H1 (cell line): ENCODE measurements around the gene CENPX. TPM values are rescaled to one million over a fixed set of nuclear protein-coding genes. Genes with fewer than 3 reads are reported as not detected.

ENCODE experiments used
- CTCF ChIA-PET: fragments of 300-600 bp; sonication (Branson Sonifier 250); formaldehyde crosslinking; loops from one replicate; lab custom pipeline; 2021; ENCODE audit not compliant: partially characterized antibody; lab: Charles Lee
- POLR2A ChIA-PET: fragments of 300-600 bp; sonication (Branson Sonifier 250); formaldehyde crosslinking; loops from one replicate; lab custom pipeline; 2021; ENCODE audit warnings: inconsistent platforms; ENCODE audit not compliant: partially characterized antibody; lab: Charles Lee
- DNase-seq, 2 experiments: peaks; one replicate each; pipeline versions ENCODE4 v3.0.0 to v3.0.0-alpha.2; 2010 to 2022; ENCODE audit warnings: low spot score in 2 of 2, low read depth in 1 of 2, mixed read lengths in 1 of 2
- FAIRE-seq: peaks from 2 replicates; lab custom pipeline; 2011; peaks lifted over from hg19 to GRCh38; lab: Jason Lieb, UNC
- H2AFZ ChIP-seq: 2 replicates; pipeline ENCODE4 v1.8.1; 2012; ENCODE audit warnings: low read length, inconsistent platforms
- H2AK5ac ChIP-seq: 2 replicates; pipeline ENCODE4 v1.6.1; 2013; ENCODE audit warnings: low read depth, low read length
- H2BK120ac ChIP-seq: replicated peaks from 2 replicates; pipeline ENCODE3; 2013; ENCODE audit warnings: low read depth, low read length, inconsistent platforms
- H2BK12ac ChIP-seq: 2 replicates; pipeline ENCODE4 v1.6.1; 2013; ENCODE audit warnings: low read depth, low read length
- H2BK15ac ChIP-seq: 2 replicates; pipeline ENCODE4 v1.6.1; 2013; ENCODE audit warnings: low read length
- H2BK20ac ChIP-seq: 2 replicates; pipeline ENCODE4 v1.6.1; 2013; ENCODE audit warnings: low read length
- H2BK5ac ChIP-seq: 2 replicates; pipeline ENCODE4 v1.6.1; 2013; ENCODE audit warnings: low read depth, low read length
- H3K14ac ChIP-seq: 2 replicates; pipeline ENCODE4 v1.6.1; 2013; ENCODE audit warnings: inconsistent platforms; ENCODE audit not compliant: insufficient read length
- H3K18ac ChIP-seq: 2 replicates; pipeline ENCODE4 v1.6.1; 2013; ENCODE audit warnings: low read length; ENCODE audit errors: extremely low read depth
- H3K23ac ChIP-seq: 2 replicates; pipeline ENCODE4 v1.6.1; 2013; ENCODE audit warnings: inconsistent platforms; ENCODE audit not compliant: insufficient read length
- H3K23me2 ChIP-seq: 2 replicates; pipeline ENCODE4 v1.6.1; 2013; ENCODE audit warnings: low read depth, low read length
- H3K27ac ChIP-seq: 2 replicates; pipeline ENCODE4 v1.6.1; 2011; ENCODE audit warnings: low read depth, low read length, inconsistent platforms
- H3K27me3 ChIP-seq, 4 experiments: replicated peaks in 1 of 4; 1 replicate in 1 of 4; 2 replicates in 3 of 4; pipeline versions ENCODE4 v1.6.1 to v1.8.1; 2011 to 2013; ENCODE audit warnings: low read length in 3 of 4, mild to moderate bottlenecking in 3 of 4, inconsistent platforms in 2 of 4, mixed read lengths in 2 of 4, moderate library complexity in 1 of 4; ENCODE audit not compliant: control insufficient read depth in 3 of 4, insufficient read depth in 3 of 4; ENCODE audit errors: extremely low read depth in 1 of 4
- H3K36me3 ChIP-seq, 4 experiments: 2 replicates each; pipeline versions ENCODE4 v1.6.1 to v1.8.1; 2011 to 2013; ENCODE audit warnings: mild to moderate bottlenecking in 4 of 4, low read length in 3 of 4, moderate library complexity in 2 of 4, control low read depth in 1 of 4, inconsistent platforms in 1 of 4; ENCODE audit not compliant: insufficient read depth in 4 of 4, control insufficient read depth in 2 of 4
- H3K4ac ChIP-seq: replicated peaks from 2 replicates; pipeline ENCODE3; 2013; ENCODE audit warnings: low read length, low read depth, mixed read lengths, inconsistent platforms; ENCODE audit not compliant: insufficient read length
- H3K4me1 ChIP-seq, 4 experiments: replicated peaks in 1 of 4; 1 replicate in 1 of 4; 2 replicates in 3 of 4; pipeline versions ENCODE4 v1.6.1 to v1.8.1; 2011 to 2013; ENCODE audit warnings: low read length in 3 of 4, inconsistent platforms in 2 of 4, mixed read lengths in 1 of 4; ENCODE audit not compliant: insufficient read depth in 4 of 4, control insufficient read depth in 3 of 4
- H3K4me2 ChIP-seq, 2 experiments: 2 replicates each; pipeline versions ENCODE4 v1.6.1 to v1.8.1; 2011 to 2013; ENCODE audit warnings: low read depth in 2 of 2, low read length in 2 of 2, control low read depth in 1 of 2, inconsistent platforms in 1 of 2, mild to moderate bottlenecking in 1 of 2; ENCODE audit not compliant: insufficient read depth in 1 of 2
- H3K4me3 ChIP-seq, 4 experiments: fragments of 200-600, 300-600 bp in 1 of 4; sonication (generic), shearing (Covaris generic), sonication (Bioruptor Twin) in 1 of 4; 2 replicates each; pipeline versions ENCODE4 v1.5.1 to v1.8.1; 2011 to 2016; ENCODE audit warnings: low read length in 4 of 4, low read depth in 3 of 4, control low read depth in 2 of 4, inconsistent platforms in 2 of 4, mild to moderate bottlenecking in 2 of 4, mixed read lengths in 1 of 4, moderate library complexity in 1 of 4; ENCODE audit not compliant: insufficient read depth in 2 of 4; ENCODE audit errors: extremely low read depth in 1 of 4
- H3K56ac ChIP-seq: replicated peaks from 2 replicates; pipeline ENCODE3; 2013; ENCODE audit warnings: low read depth, mild to moderate bottlenecking, mixed read lengths, low read length, inconsistent platforms; ENCODE audit not compliant: insufficient read length
- H3K79me1 ChIP-seq: 2 replicates; pipeline ENCODE4 v1.6.1; 2013; ENCODE audit warnings: low read depth, low read length, control low read depth
- H3K79me2 ChIP-seq, 2 experiments: 2 replicates each; pipeline versions ENCODE4 v1.6.1 to v1.8.1; 2012 to 2013; ENCODE audit warnings: low read length in 2 of 2, mild to moderate bottlenecking in 2 of 2, inconsistent platforms in 1 of 2; ENCODE audit not compliant: insufficient read depth in 2 of 2, control insufficient read depth in 1 of 2
- H3K9ac ChIP-seq, 4 experiments: replicated peaks in 1 of 4; 1 replicate in 1 of 4; 2 replicates in 3 of 4; pipeline versions ENCODE4 v1.6.1 to v1.8.1; 2011 to 2013; ENCODE audit warnings: low read depth in 3 of 4, low read length in 3 of 4, control low read depth in 2 of 4, mild to moderate bottlenecking in 2 of 4, moderate library complexity in 2 of 4, inconsistent platforms in 1 of 4; ENCODE audit errors: extremely low read depth in 1 of 4
- H3K9me3 ChIP-seq, 2 experiments: 2 replicates each; pipeline versions ENCODE4 v1.6.1 to v1.8.1; 2012 to 2013; ENCODE audit warnings: mild to moderate bottlenecking in 2 of 2, moderate library complexity in 2 of 2, control low read depth in 1 of 2, inconsistent platforms in 1 of 2, low read depth in 1 of 2, low read length in 1 of 2, mixed read lengths in 1 of 2; ENCODE audit not compliant: insufficient read depth in 2 of 2
- H4K20me1 ChIP-seq, 2 experiments: replicated peaks in 1 of 2; 2 replicates each; pipeline versions ENCODE3 to v1.8.1; 2011 to 2013; ENCODE audit warnings: inconsistent platforms in 2 of 2, low read length in 2 of 2, mild to moderate bottlenecking in 1 of 2; ENCODE audit not compliant: insufficient read depth in 2 of 2, control insufficient read depth in 1 of 2
- H4K5ac ChIP-seq: 2 replicates; pipeline ENCODE4 v1.6.1; 2013; ENCODE audit warnings: low read length, low read depth, mixed read lengths, inconsistent platforms; ENCODE audit not compliant: insufficient read length
- H4K8ac ChIP-seq: 2 replicates; pipeline ENCODE4 v1.8.0; 2013; ENCODE audit warnings: mild to moderate bottlenecking, moderate library complexity, low read length, inconsistent platforms; ENCODE audit not compliant: insufficient read depth; ENCODE audit errors: extremely low read depth
- H4K91ac ChIP-seq: replicated peaks from 2 replicates; pipeline ENCODE3; 2013; ENCODE audit warnings: low read length, mixed read lengths, inconsistent platforms; ENCODE audit not compliant: insufficient read length
- EZH2 ChIP-seq: fragments of 200-600 bp; sonication (generic); IDR thresholded peaks from 2 replicates; pipeline ENCODE4 v1.7.1; 2012; ENCODE audit warnings: low read depth, mild to moderate bottlenecking, moderate library complexity, low read length, inconsistent platforms; ENCODE audit not compliant: severe bottlenecking
- POLR2AphosphoS5 ChIP-seq: IDR thresholded peaks from 2 replicates; pipeline ENCODE4 v1.6.1; 2011; ENCODE audit warnings: low read depth, low read length
- WGBS, 2 experiments: shearing (Covaris generic) in 1 of 2; methylation state at CpG; one replicate each; pipeline versions ENCODE4 v1.1.6 to v1.1.7; 2013 to 2015; ENCODE audit warnings: low lambda C conversion rate in 2 of 2, mixed read lengths in 2 of 2, inconsistent platforms in 1 of 2, low coverage in 1 of 2, missing lambda C conversion rate in 1 of 2; ENCODE audit not compliant: insufficient replicate concordance in 2 of 2, insufficient coverage in 1 of 2, insufficient read length in 1 of 2; ENCODE audit errors: extremely low coverage in 1 of 2, missing lambda C conversion rate in 1 of 2; 5-methylcytosine and 5-hydroxymethylcytosine counted together
- polyA plus RNA-seq, 7 experiments: library from polyadenylated mRNA; depleted of rRNA in 3 of 7; stranded (reverse) in 5 of 7; unstranded in 2 of 7; fragments of >200 nt in 5 of 7; fragments of 200-250 nt in 2 of 7; gene quantifications; 1 replicate in 5 of 7; 2 replicates in 1 of 7; 4 replicates in 1 of 7; pipeline versions ENCODE4 v1.2.1 to v1.2.3, GENCODE V29; 2011 to 2013; ENCODE audit warnings: missing spikeins in 2 of 7, mixed read lengths in 2 of 7
- total RNA-seq: library from RNA; stranded (reverse); fragmentation: NEBNext Ultra II Directional; extraction: Animal tissue kit (Norgen Biotek cat#: 25700); gene quantifications from 2 replicates; pipeline ENCODE4 v1.2.1, GENCODE V29; 2021

CENPX gene
- total and polyA plus RNA-seq, 2 of the 8 experiments (the other 6 are each of a cell fraction or from before 2014, with no cell fraction given): 116 to 122 TPM

DNA sequence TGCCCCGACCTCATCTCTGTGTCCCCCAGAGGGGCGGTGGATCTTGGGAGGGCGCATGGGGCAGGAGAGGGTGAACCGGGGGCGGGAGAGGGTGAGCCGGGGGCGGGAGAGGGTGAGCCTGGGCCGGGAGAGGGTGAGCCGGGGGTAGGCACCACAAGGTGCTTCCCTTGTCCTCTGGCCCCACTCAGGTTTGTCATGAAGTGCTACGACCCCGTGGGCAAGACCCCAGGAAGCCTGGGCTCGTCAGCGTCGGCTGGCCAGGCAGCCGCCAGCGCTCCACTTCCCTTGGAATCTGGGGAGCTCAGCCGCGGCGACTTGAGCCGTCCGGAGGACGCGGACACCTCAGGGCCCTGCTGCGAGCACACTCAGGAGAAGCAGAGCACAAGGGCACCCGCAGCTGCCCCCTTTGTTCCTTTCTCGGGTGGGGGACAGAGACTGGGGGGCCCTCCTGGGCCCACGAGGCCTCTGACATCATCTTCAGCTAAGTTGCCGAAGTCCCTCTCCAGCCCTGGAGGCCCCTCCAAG, 26.4 kb downstream of the CENPX start:
- no peak overlapping the region for H4K5ac ChIP-seq
- H3K23ac ChIP-seq: no peak overlapping the region
- peaks cover 0 to 27% (median 24%) of the 10 kb centered on the region in 4 experiments; a peak in 6 of 7 replicates for H3K4me1 ChIP-seq
- H2BK5ac ChIP-seq: no peak overlapping the region
- no peak overlapping the region for H2BK12ac ChIP-seq
- H3K27me3 ChIP-seq: no peaks in the 10 kb centered on the region
- H3K79me1 ChIP-seq: peaks cover 5% of the 10 kb centered on the region
- H2BK120ac ChIP-seq: no peak overlapping the region
- no peak overlapping the region for H2AFZ ChIP-seq
- no peak overlapping the region for H3K18ac ChIP-seq
- H3K56ac ChIP-seq: no peak overlapping the region
- no peak overlapping the region for H3K4ac ChIP-seq
- H4K91ac ChIP-seq: no peak overlapping the region
- no peak for TF ChIP-seq POLR2AphosphoS5
- no peak for TF ChIP-seq EZH2
- peaks cover 0 to 12% of the 10 kb centered on the region in 2 experiments for H4K20me1 ChIP-seq
- H3K27ac ChIP-seq: no peak overlapping the region
- H3K36me3 ChIP-seq: no peaks in the 10 kb centered on the region
- H3K4me2 ChIP-seq: no peak overlapping the region
- WGBS, 2 experiments: 91% methylated on average over 14 of the region's 28 CpGs; no CpG with 5 or more reads in 1 of the 2 experiments
- H3K79me2 ChIP-seq: no peaks in the 10 kb centered on the region
- H3K23me2 ChIP-seq: no peaks in the 10 kb centered on the region
- H2AK5ac ChIP-seq: no peak overlapping the region
- FAIRE-seq: no peak
- no peak overlapping the region for H3K4me3 ChIP-seq
- H2BK20ac ChIP-seq: no peak overlapping the region
- no peaks in the 10 kb centered on the region for H3K9me3 ChIP-seq
- no peak overlapping the region for H3K9ac ChIP-seq
- H4K8ac ChIP-seq: peak overlapping the region; percentile 64; the same call in 1 of the 2 replicates
- ChIA-PET CTCF (interaction anchor here (0.8 to 3.2 kb wide), 20 partner anchors 8 to 331 kb away, joined by 3 to 20 read pairs (median 5); partner anchors contain the start of genes LRRC45, MAFG and NOTUM), POLR2A (interaction anchor here (1.0 to 1.8 kb wide), 6 partner anchors 16 to 76 kb away, joined by 3 to 7 read pairs (median 4); no protein-coding TSS in a partner anchor)
- no peak for DNase-seq
- no peak overlapping the region for H2BK15ac ChIP-seq
- no peak overlapping the region for H3K14ac ChIP-seq
